ENCODE results near the gene SERPINA3. TPM values are rescaled to one million over a fixed set of nuclear protein-coding genes. Genes with fewer than 3 reads are reported as not detected.

Gene SERPINA3
- total RNA-seq, 4 donors from 2014 or later: 1.7 to 109 (median 17.6) TPM

DNA sequence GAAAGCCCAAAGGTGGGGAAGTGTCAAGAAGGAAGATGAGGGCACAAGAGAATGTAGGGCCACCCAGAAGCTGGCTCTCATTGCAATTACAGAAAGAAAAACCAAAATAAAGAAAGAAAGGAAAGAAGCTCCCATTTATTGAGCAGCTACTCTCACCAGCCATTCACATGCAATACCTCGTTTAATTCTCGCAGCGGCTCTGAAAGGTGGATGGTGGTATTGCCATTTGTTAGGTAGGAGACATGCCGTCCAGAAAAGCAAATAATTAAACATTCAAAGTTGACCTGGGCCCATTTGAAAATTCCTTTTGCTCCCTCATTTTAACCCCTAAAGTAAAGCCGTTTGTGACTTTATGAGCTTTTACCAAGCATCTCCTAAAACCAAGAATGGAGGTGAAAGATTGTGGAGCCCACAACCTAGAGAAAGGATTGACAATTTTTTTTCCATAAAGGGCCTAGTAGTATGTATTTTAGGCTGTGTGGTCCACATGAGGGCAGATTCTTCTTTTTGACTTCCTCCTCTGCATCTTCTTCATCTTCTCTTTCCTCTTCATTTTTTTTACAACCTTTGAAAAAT is 5.3 kb downstream of the SERPINA3 start:
- Histone ChIP-seq H3K36me3 (no peaks in the 10 kb centered on the region), H3K9me3 (no peaks in the 10 kb centered on the region), H3K4me3 (no peak overlapping the region), H3K27ac (no peak overlapping the region), H3K27me3 (no peaks in the 10 kb centered on the region), H3K4me1 (no peaks in the 10 kb centered on the region)
- TF ChIP-seq, protein P1, sequence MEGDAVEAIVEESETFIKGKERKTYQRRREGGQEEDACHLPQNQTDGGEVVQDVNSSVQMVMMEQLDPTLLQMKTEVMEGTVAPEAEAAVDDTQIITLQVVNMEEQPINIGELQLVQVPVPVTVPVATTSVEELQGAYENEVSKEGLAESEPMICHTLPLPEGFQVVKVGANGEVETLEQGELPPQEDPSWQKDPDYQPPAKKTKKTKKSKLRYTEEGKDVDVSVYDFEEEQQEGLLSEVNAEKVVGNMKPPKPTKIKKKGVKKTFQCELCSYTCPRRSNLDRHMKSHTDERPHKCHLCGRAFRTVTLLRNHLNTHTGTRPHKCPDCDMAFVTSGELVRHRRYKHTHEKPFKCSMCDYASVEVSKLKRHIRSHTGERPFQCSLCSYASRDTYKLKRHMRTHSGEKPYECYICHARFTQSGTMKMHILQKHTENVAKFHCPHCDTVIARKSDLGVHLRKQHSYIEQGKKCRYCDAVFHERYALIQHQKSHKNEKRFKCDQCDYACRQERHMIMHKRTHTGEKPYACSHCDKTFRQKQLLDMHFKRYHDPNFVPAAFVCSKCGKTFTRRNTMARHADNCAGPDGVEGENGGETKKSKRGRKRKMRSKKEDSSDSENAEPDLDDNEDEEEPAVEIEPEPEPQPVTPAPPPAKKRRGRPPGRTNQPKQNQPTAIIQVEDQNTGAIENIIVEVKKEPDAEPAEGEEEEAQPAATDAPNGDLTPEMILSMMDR (IDR thresholded peaks at IDR 0.05): no peak
- TF ChIP-seq POLR2A (IDR thresholded peaks at IDR 0.05): no peak
- intact Hi-C loops (cut with DNase I; ENCODE audit: low total_unique reads): no loop called here
- DNase-seq: no peak

DNA sequence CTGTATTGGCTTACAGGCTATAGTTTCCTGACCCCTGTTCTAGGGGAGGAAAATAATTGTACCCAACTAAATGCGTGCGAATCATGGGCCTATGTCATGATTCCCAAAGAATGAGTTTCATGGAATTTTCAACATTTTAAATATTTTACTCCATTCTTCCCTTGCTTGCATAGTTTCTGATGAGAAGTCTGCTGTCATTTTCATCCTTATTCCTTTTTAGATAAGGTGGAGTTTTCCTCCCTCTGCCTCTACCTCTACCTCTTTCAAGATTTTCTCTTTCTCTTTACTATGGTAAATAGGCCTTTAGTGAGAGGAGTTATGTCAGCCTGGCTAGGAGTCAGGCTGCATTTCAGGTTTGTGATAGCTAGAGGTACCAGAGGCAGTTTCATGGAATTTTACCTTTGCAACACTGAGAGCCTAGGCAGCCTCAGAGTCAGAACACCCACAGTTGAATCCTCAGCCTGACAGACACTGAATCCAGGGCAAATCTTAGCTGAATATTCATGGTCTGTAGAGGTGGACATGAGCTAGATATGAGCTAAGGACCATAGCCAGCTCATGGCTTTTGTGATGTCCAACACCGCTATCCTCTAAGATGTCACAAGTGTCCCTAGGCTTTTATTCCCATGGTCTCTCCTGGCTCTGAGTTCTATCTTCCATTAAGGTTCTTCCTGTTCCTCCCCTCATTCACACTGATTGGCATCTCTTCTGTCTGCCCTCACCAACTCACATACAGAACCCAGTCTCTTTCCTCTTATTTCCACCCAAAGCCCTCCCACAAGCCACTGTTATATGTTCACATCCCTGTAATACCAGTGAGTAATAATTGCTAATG is 6.0 kb downstream of the SERPINA3 start:
- intact Hi-C loops (cut with DNase I; ENCODE audit: low total_unique reads): no loop called here
- TF ChIP-seq, protein P1 (IDR thresholded peaks at IDR 0.05): no peak
- TF ChIP-seq POLR2A (IDR thresholded peaks at IDR 0.05): no peak

DNA sequence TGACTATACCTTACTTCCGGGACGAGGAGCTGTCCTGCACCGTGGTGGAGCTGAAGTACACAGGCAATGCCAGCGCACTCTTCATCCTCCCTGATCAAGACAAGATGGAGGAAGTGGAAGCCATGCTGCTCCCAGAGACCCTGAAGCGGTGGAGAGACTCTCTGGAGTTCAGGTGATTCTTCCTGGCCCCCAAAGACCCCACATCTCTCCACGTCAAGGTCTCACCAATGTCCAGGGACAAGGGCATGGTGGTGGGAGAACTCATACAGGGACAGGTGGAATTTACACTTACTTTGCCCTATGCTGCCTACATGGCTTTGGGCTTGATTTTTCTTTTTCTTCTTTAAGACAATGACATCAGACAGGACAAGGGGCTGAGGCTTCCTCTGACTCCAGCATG is 7.1 kb downstream of the SERPINA3 start:
- TF ChIP-seq, protein P1 (IDR thresholded peaks at IDR 0.05): no peak
- no peak for TF ChIP-seq POLR2A (IDR thresholded peaks at IDR 0.05)

More for the DNA sequence above, 6.0 kb downstream of the SERPINA3 start:
- no peak overlapping the region for H3K4me3 ChIP-seq
- H3K4me1 ChIP-seq: no peaks in the 10 kb centered on the region
- H3K36me3 ChIP-seq: no peaks in the 10 kb centered on the region
- H3K27ac ChIP-seq: no peak overlapping the region
- no peaks in the 10 kb centered on the region for H3K27me3 ChIP-seq
- H3K9me3 ChIP-seq: no peaks in the 10 kb centered on the region
- DNase-seq: no peak

DNA sequence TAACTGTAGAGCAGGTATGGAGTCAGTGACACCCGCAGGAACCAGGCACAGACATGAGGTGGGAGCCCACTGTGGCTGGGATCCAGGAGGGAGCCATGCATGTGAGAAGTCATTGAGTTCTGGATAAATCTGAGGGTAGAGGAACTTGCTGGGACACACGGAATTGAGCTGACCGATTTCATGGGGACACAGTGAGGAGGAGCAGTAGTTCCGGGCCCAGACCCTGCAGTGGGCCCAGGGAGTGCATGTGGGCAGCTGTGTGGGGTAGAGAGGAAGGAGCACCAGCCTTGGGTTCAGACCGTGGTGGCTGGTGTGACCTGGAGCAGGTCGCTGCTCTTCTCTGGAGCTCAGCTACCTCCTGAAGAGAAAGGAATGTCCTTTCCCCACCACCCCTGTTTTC is 8.4 kb downstream of the SERPINA3 start:
- no peaks in the 10 kb centered on the region for H3K36me3 ChIP-seq
- no peak for DNase-seq
- intact Hi-C loops (cut with DNase I; ENCODE audit: low total_unique reads): no loop called here

More for the DNA sequence above, 7.1 kb downstream of the SERPINA3 start:
- no peaks in the 10 kb centered on the region for H3K4me1 ChIP-seq
- H3K4me3 ChIP-seq: no peak overlapping the region
- H3K27me3 ChIP-seq: no peaks in the 10 kb centered on the region
- no peak overlapping the region for H3K27ac ChIP-seq
- H3K9me3 ChIP-seq: no peaks in the 10 kb centered on the region
- no peak for DNase-seq
- intact Hi-C loops (cut with DNase I; ENCODE audit: low total_unique reads): no loop called here
- no peaks in the 10 kb centered on the region for H3K36me3 ChIP-seq

More for the DNA sequence above, 8.4 kb downstream of the SERPINA3 start:
- Histone ChIP-seq H3K27ac (no peak overlapping the region), H3K4me3 (no peak overlapping the region), H3K9me3 (no peaks in the 10 kb centered on the region), H3K27me3 (no peaks in the 10 kb centered on the region), H3K4me1 (no peaks in the 10 kb centered on the region)
- TF ChIP-seq, protein P1 (IDR thresholded peaks at IDR 0.05): no peak
- no peak for TF ChIP-seq POLR2A (IDR thresholded peaks at IDR 0.05)

Data from uterus (tissue), 4 donors.